ENCODE data around the gene CATSPERZ.

GRCh38 chr11:64351136-64351631 lies 51.0 kb downstream of the CATSPERZ start:
- TF ChIP-seq CTCF (conservative IDR thresholded peaks at IDR 0.05) (no peak), EZH2 (IDR thresholded peaks at IDR 0.05; ENCODE audit: low read depth) (no peak)
